Ureter (tissue), 1 donor: ENCODE measurements around the gene PANK2. TPM values are rescaled to one million over a fixed set of nuclear protein-coding genes. Genes with fewer than 3 reads are reported as not detected.
"Not testable (repeated sequence)": the region's sequence is repeated elsewhere in the genome, so short reads cannot be mapped to it uniquely, and the experiment has no call there.

Experiments
- DNase-seq: peaks from one replicate; pipeline ENCODE4 v3.0.0-alpha.2; 2020; ENCODE audit warnings: low spot score
- total RNA-seq: library from RNA; stranded (reverse); gene quantifications from one replicate; pipeline ENCODE4 v1.2.4, GENCODE V29; 2023
- donor health status: DM: yes; HTN: yes; CAD: no.

Gene PANK2
- total RNA-seq, 1 donor from 2014 or later = 40.1 TPM

DNA sequence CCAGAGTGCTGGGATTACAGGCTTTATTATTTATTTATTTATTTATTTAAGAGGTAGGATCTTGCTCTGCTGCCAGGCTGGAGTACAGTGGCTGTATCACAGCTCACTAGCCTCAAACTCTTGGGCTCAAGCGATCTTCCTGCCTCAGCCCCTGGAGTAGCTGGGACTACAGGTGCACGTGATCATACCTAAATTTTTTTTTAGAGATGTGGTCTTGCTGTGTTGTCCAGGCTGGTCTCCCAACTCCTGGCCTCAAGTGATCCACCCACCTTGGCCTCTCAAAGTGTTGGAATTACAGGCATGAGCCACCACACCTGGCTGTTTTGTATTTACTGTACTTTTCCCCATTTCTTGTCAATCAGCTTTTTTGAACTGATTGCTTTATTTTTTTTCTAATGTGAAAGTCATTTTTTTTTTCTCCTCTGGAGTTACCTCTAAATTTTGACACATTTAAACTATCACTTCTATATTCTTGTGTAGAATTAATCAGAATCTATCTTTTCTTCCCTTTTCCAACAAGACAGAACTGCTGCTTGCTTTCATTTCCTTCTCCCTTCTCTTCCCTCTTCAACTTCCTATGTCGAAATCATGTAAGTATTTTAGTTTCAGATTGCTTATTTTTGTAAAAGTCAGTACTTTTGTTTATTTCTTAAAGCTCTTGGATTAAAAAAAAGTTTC lies 12.0 kb downstream of the PANK2 start:
- no peak for DNase-seq

DNA sequence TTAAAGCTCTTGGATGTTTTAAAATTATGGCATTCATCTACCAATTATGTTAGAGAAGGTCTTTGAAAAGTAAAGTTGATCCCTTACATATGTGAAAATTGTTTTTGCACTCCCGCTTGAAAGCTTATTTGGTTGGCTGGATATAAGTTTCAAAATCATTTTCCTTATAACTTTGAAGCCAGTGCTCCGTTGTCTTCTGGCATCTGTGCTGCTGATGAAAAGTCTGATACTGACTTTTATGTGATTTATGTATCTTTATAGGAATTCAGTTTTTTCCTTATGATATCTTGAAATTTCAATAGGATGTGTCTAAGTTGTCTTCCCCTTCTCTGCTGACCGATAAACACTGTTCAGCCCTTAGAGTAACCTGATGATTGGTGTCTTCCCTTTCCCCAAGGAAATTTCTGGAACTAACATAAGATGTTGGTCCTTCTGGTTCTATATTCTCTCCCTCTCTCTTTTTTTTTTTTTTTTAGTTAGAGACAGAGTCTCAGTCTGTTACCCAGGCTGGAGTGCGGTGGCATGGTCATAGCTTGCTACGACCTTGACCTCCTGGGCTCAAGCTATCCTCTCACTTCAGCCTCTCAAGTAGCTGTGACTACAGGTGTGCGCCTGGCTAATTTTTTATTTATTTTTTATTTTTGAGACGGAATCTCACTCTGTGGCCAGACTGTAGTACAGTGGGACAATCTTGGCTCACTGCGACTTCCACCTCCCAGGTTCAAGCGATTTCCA lies 12.7 kb downstream of the PANK2 start:
- no peak for DNase-seq

DNA sequence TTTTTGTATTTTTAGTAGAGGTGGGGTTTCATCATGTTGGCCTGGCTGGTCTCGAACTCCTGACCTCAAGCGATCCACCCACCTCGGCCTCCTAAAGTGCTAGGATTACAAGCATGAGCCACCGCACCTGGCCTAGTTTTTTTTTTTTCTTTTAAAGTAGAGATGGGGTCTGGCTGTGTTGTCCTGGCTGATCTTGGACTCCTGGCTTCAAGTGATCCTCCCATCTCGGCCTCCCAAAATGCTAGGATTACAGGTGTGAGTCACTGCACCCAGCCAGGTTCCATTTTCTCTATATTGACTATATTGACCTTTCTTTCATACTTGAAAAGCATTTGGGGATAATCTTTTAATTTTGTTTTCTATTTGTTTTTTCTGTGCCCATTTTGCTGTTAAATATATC lies 13.3 kb downstream of the PANK2 start:
- DNase-seq = no peak

DNA sequence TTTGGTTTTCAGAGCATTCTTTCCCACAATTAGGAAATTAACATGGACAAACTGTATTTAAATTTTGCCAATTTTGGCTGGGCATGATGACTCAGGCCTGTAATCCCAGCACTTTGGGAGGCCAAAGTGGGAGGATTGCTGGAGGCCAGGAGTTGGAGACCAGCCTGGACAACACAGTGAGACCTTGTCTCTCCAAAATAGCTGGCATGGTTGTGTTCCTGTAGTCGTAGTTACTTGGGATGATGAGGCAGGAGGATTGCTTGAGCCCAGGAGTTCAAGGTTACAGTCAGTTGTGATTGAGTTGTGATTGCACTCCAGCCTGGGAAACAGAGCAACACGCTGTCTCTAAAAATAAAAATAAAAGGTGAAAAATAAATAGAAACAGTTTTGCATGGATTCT lies 15.0 kb downstream of the PANK2 start:
- DNase-seq = no peak

DNA sequence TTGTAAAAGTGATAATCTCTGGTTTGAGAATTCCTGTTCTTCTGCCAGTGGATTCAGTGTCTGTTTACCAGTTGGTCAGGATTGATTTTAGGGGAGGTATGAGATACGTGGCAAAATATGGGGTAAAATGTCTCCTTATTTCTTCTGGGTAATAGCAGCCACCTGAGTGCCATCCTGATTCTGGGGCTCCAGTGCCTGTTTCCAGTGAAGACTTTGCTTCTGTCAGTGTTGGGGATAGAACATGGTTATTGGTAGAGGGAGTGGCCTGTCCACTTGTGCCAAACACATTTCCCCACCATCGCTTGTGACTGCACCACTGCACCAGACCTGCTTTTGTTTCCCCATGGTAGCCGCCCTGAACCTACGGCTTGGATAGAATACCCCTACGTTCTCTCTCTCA lies 15.7 kb downstream of the PANK2 start:
- no peak for DNase-seq

DNA sequence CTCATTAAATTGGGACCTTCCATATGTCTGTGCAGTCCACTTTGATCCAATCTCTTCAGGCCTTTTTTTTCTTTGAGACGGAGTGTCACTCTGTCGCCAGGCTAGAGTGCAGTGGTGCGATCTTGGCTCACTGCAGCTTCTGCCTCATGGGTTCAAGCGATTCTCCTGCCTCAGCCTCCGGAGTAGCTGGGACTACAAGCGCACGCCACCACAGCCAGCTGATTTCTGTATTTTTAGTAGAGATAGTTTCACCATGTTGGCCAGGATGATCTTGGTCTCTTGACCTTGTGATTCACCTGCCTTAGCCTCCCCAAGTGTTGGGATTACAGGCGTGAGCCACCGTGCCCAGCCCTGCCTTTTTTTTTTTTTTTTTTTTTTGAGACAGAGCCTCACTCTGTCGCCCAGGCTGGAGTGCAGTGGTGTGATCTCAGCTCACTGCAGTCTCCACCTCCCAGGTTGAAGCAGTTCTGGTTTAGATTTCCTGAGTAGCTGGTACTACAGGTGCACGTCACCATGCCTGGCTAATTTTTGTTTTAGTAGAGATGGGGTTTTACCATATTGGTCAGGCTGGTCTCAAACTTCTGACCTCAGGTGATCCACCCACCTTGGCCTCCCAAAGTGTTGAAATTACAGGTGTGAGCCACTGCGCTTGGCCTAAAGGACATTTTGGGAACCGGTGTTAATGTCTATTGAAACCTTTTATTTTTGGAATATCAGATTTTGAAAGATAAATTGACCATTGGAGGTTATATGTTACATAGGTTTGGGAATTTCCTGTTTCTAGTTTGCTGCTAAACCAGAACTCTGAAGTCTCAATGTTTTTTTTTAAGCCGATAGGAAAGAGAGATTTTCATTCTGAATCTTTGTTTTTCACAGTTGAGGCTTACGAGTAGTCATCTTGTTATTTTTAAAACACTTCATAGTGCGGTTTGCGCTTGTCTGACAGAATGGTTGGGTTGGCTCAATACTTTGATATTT lies 17.8 kb downstream of the PANK2 start:
- not testable (repeated sequence) for DNase-seq

DNA sequence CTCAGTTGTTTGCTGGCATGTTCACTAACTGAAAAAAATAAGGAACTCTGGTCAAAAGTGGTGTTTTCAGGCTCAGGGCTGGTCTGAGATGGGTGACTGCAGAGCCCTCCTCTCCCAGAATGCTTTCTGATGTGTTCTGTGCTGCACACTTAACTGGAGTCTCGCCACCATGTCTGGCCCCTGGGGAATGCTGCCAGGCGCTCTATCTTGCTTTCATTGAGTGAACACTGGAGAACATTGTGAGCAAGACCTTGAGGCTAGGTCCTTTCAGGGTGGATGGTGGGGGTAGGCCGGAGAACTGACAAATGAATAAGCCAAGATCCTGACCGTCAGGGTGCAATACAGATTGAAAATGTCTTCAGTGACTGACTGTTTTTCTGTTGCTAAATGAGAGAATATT lies 19.5 kb downstream of the PANK2 start:
- DNase-seq = no peak

DNA sequence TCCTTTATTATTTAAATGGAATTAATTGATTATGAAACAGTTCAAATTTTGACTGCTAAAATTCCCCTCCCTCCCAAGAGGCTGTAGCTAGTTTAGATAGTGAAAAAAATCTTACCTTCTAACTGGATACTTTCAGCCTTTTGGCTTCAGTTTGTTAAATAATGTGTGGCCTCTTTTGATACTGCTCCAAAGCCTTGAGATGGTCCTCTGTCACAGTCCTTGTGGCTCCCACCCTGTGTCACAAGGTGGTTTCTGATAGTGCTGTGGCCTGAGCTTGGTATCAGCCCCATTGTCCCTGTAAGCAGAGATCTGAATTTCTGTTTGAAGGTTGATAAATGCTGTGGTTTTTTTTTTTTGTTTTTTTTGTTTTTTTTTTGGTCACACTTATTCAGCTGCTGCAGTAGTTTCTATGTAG lies 20.8 kb downstream of the PANK2 start:
- DNase-seq = no peak

DNA sequence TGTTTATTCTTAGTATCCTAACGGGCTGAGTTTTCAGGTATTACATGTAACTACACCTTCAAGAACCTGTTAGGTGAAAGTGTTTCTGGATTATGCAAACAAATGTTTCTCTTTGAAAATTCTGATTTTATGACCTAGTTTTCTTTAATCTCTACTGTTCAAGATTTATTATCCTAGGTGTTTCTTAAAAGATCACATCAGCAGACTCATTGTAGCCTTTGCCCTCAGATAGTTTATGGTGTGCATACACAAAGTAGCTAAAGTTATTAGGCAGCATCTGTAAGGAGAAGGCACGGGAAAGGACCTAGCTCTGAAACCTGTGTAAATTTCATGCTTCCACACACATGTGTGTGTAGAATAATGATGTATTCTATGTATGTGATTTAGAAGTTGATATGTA lies 21.7 kb downstream of the PANK2 start:
- DNase-seq = no peak

DNA sequence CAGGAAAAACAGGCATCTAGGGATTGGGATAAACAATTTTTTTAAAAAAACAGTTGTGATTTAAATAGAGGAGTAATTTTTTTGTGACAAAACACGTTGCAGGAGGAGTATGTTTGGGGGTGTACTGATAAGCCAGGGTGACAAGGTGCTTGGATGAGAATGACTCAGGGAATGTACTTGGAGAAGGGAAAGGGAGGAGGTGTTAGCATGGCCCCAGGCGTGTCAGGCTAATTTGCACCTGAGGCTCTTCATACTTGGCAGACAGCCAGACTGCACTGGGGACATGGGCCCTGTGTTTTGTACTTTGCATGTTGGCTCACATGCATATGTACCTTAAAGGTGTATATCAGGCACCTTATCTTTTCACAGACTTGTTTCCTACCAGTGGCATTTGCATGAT lies 22.8 kb downstream of the PANK2 start:
- DNase-seq = no peak

DNA sequence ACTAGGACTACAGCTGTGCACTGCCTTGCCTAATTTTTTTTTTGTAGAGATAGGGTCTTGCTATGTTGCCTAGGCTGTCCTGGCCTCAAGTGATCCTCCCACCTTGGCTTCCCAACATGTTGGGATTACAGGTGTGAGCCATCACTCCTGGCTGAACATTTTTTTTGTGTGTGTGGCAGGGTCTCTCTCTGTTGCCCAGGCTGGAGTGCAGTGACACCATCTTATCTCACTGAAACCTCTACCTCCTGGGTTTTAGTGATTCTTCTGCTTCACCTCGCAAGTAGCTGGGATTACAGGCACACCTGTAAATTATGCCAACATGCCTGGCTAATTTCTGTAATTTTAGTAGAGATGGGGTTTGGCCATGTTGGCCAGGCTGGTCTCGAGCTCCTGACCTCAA lies 25.3 kb downstream of the PANK2 start:
- DNase-seq = no peak

DNA sequence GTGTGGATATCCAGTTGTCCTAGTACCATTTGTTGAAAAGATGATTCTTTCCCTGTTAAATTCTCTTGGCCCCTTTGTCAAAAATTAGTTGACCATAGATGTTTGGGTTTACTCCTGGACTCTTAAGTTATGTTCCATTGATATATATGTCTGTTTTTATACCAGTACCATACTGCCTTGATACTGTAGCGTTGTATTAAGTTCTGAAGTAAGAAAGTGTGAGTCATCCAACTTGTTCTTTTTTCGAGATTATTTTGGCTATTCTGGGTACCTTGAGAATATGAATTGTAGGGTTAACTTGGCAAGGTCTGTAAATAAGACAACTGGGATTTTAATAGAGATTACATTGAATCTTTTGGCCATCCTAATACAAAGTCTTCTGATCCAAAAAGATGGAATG lies 26.5 kb downstream of the PANK2 start:
- no peak for DNase-seq

DNA sequence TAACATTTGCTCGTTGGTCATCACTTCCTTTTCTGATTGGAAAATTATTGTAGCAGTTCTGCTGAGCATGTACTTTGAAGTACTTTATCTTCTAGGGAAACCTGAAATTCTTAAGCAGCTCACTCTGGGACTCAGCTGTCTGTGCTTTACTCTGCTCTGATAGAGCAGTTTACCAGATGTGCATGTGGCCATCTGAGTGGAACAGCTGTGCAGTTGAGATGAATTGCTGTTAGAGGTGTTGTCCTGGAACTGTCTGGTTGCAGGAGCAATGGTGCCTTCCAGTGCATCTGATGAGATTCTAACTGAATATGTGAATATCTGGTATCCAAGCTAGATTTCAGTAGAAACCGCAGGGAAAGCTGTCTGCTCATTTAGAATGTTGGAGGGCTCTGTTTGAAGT lies 27.2 kb downstream of the PANK2 start:
- DNase-seq = no peak

DNA sequence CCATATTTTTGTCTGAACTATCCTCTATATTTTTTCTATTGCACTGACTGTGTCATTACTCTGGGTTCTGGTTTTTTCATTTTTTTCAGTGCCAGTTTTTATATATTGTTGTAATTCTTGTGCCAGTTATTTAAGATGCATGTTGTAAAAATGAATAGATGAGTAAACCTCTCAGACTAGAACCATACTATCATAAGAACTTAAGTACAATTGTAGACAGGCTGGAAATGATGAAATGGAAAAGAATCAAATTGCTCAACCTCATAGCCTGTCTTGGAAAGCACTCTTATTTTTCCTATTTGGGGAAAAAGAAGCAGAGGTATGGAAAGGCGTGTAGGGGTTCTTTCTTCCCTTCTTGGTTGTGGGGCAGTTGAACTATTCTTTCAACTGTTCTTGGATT lies 30.2 kb downstream of the PANK2 start:
- DNase-seq = no peak

DNA sequence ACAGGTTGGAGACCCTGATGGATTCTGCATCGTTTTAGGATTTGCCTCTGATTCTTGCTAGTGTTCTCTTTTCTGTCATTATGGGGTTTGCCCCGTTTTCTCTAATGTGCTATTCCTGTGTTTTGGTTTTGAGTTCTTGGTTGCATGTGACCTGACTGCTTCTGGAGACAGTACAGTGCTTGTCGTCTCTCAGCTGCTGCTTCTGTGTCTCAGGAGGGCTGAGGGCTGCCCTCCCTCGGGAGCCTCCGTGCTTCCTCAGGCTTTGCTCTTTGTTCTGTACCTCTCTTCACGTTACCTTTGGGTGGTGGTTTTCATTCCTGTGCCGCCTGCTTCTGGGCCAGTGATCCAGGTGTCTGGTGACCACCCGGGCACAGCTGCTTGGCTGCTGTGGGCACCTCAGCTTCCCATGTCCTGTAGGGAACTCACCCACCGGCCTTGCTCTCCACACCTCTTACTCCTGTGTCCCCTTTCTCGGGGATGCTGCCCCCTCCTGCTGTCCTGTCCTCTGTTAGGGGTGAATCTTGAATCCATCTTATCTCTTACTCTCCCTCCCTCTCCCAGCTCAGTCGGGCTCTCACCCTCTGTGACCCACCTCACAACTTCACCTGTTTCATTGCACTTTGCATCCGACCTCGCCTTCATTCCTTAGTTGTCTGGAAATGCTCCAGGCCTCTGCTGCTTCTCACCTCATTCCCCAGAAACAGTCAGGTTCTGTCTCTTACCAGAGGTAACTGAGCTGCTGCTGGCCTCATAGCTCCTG lies 33.2 kb downstream of the PANK2 start:
- DNase-seq = no peak

DNA sequence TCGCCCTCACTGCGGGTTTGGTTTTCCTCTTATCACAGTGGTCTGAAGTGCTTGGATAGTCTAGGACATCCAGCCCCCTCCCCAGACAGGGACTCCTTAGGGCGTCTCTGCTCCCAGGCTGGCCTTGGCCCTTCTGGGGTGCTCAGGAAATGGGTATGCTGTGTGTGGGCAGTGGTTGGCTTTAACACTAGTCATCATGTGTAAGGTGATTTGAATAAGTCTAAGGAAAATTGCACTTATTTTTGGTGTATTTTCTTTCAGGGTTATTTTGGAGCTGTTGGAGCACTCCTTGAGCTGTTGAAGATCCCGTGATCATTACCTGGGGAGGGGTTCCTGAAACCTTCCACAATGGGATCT lies 33.8 kb downstream of the PANK2 start:
- no peak for DNase-seq

DNA sequence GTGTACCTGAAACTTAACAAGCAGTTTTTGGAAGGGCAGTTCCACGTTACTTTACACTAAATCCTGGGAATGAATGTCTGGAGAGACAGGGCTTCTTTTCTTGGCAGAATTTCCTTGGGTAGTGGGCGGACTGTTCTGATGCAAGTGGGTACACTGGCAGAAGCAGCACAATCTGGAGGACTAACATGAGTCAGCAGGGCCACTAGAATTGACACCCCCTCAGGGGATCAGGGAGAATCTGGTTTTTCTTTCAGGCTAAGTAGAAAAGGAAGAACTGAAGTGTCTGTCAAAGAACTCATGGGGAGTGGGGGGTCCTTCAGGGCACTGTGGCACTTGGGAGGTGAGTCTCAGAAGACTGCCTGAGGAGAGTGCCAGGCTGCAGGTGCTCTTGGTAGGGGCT lies 34.6 kb downstream of the PANK2 start:
- no peak for DNase-seq

DNA sequence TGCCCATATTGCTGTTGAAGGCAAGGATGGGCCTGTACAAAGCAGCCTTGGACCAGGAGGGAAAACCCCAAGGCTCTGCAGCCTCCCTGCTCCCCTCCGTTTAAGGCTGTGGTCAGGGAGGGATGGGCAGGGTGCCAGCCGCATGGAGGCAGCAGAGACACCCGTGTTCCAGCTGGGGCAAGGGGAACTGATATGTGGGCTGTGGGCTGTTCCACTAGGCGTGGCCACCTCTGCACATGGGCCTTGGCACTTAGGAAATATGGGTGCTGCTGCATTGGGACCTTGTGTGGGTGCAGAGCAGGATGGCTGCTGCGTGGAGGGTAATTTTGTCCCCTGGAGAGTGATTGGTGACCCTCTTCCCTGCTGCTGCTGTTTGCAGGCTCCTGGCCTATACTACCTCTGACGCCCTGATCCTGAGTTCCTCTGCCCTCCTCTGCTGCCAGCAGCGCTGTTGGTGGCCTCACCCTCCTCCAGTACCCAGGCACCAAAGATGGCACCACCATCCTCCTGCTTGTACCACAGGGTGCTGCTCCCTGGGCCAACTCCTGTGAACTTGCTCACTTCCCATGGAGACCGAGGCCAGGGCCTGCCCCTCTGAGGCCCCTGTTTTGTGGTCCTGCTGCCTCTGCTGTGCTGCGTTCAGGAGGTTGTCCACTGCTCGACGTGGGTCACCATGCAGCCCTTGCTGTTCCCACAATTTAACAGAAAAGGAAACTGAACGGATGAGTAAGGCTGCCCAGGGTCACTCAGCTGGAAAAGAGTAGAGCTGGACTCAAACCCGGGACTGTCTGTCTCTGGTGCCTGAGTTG lies 35.3 kb downstream of the PANK2 start:
- DNase-seq = no peak

DNA sequence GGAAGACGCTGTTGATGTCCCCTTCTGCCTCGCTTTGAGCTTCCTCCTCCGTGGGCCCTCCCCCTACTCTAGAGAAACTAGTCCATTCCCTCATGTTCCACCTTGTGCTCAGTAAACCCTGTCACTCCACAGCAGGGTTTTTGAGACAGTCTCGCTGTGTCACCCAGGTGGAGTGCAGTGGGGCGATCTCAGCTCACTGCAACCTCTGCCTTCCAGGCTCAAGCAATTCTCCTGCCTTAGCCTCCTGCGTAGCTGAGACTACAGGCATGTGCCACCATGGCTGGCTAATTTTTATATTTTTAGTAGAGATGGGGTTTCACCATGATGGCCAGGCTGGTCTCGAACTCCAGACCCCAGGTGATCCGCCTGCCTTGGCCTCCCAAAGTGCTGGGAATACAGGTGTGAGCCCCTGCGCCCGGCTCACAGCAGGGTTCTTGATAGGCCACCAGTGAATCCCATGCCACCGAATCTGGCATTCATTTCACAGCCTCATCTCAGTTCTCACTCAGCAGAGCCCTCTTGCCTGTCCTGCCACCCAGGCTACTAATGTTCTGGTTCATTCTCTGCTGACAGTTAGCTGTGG lies 36.0 kb downstream of the PANK2 start:
- no peak for DNase-seq

DNA sequence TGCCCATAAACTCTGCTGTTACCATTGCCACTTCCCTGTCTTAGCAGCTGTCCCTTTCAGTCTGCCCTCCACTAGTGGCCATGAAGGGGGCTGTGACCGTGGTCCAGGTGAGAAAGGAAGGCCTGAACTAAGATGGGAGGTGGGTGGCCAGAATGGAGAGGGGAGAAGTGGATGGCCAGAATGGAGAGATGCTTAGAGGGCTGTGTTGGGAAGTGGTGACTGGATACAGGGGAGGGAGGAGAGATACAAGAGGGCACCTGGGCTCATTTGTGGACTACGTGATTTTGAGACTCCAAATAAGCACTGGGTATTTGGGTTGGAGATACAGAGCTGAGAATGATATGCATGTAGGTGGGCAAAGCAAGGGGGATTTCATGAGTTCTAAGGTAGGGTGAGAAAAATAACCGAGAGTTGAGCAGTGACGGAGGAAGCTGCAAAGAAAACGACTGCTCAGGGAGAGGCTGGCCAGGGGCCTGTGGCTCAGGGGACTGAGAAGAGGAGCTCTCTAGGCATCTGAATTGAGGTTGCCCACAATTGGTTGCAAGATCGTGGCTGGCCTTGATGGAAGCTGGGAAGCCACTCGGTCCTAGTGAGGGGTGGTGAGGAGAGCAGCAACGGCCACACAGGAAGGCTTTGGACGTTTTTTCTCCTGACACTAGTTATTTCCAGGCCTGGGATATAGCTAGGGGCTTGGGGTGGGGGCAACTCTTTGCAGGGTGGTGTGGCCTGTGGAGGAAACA lies 36.9 kb downstream of the PANK2 start:
- DNase-seq = no peak
